Cardiac fibroblast (primary cell): ENCODE results near the gene PCBD2.

Experiments used
- DNase-seq, 2 donors: peaks; one replicate each; pipeline versions ENCODE4 v3.0.0 to v3.0.0-alpha.2; 2010; ENCODE audit warnings: low read depth in 2 of 2
- H3K4me3 ChIP-seq, 2 donors: replicated peaks in 1 of 2; 1 replicate in 1 of 2; 2 replicates in 1 of 2; pipeline ENCODE4 v1.5.1; 2011; ENCODE audit warnings: low read depth in 2 of 2, low read length in 2 of 2, mild to moderate bottlenecking in 2 of 2, moderate library complexity in 1 of 2
- TF ChIP-seq, protein P1 (sequence below): IDR thresholded peaks from one replicate; pipeline ENCODE4 v1.5.1; 2011; ENCODE audit warnings: low read depth, mild to moderate bottlenecking, low read length, inconsistent platforms

The PCBD2 gene

DNA sequence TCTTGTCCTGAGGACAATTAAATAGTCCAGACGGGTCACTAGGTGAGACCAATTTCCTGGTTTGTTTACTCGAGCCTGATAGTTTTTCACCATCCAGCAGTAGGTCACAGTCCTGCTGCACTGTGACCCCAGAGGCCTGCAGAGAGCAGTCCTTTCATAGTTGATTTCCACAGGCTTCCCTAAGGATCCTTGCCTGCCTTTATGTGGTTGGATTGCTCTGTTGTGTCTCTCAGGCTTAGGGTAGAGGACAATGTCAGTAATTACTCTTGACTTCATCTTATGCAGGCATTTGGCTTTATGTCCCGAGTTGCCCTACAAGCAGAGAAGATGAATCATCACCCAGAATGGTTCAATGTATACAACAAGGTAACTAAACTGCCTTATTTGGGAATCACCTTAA lies 53.8 kb downstream of the PCBD2 start:
- no peak for DNase-seq
- no peak overlapping the region for H3K4me3 ChIP-seq
- TF ChIP-seq, protein P1, sequence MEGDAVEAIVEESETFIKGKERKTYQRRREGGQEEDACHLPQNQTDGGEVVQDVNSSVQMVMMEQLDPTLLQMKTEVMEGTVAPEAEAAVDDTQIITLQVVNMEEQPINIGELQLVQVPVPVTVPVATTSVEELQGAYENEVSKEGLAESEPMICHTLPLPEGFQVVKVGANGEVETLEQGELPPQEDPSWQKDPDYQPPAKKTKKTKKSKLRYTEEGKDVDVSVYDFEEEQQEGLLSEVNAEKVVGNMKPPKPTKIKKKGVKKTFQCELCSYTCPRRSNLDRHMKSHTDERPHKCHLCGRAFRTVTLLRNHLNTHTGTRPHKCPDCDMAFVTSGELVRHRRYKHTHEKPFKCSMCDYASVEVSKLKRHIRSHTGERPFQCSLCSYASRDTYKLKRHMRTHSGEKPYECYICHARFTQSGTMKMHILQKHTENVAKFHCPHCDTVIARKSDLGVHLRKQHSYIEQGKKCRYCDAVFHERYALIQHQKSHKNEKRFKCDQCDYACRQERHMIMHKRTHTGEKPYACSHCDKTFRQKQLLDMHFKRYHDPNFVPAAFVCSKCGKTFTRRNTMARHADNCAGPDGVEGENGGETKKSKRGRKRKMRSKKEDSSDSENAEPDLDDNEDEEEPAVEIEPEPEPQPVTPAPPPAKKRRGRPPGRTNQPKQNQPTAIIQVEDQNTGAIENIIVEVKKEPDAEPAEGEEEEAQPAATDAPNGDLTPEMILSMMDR = no peak

DNA sequence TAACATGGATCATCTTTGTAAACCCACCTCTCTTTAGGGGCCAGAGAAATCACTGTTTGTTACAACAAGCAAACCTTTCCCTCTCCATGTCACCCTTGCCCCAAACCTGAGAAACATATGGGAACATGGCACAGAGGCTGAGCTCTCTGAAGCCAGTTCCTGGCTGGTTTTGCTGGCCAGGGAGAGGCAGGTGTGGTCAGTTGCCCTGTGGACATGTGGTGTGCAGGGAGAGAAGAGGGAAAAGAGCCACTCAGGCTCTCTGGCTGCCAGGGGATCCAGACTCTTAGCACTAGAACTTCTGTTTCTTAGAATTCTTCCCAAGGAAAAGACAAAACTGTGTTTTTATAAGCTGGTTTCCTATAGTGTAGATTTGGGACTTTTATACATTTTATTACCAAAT lies 58.2 kb downstream of the PCBD2 start:
- TF ChIP-seq, protein P1 = no peak

DNA sequence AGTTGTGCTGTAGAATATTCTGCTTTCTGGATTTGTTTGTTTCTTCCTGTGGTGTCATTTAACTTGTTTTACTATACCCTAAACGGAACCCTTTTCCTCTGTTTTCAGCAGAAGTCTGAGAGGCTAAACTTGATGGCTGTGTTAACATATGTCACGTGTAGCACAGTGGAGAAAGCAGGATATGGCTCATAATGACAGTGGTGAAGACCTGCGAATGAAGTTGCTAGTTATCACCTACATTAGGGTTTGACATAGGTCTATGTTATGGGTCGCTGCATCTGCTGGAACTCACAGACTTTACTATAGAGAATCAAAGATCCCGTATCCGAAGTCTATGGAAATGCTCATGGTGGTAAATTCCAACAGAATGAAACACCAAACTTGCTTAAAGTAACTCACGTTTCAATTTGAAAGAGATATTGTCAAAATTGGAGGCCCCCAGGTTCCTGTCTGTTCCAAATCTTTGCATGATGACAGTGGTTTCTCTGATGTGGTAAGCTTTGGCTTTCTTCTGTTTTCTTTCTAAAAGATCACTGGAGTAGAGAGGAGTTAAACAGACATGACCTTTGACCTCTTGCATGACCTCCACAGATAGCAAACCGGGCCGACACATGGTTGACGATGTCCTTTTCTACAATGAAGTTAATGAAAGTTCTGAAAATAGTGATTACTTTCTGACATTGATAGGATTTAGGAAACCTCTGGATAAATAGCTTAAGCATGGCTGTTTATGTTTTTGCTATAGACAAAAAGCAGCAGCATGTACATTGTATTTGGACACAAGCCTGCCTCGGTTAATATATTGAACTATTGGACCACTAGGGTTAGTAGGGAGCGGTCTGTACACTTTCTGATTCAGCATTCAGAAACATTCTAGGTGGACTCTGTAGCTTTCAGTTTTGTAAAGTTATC lies 59.7 kb downstream of the PCBD2 start:
- no peak for DNase-seq
- TF ChIP-seq, protein P1 = no peak
- H3K4me3 ChIP-seq = no peak overlapping the region

More for the DNA sequence above, 58.2 kb downstream of the PCBD2 start:
- H3K4me3 ChIP-seq = no peak overlapping the region
- DNase-seq = no peak

DNA sequence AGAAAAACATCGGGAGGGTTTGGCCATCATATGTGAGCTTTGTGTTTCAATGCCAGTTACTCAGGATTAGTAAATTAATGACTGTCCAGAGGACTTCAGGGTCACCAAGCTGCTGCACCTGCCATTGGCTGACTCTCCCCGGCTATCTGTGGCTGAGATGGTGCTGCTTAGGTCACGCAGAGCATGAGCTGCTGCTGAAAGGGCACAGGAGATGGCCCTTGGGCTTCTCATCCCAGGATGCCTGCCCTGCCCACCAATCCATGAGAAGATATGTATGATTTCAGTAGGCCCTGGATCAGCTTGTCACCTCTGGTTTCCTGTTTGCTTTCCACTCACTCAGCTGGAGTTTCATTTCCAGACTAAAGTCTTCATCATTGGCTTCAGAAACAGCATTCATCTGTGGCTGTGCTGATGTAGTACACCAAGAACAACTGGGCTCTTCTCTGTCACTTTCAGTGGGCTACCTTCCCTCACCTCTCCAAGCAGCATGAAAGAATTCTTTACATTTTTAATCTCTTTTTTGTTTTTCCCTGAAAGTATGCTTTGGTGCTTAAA lies 60.4 kb downstream of the PCBD2 start:
- TF ChIP-seq, protein P1 = no peak
- DNase-seq = no peak
- no peak overlapping the region for H3K4me3 ChIP-seq

DNA sequence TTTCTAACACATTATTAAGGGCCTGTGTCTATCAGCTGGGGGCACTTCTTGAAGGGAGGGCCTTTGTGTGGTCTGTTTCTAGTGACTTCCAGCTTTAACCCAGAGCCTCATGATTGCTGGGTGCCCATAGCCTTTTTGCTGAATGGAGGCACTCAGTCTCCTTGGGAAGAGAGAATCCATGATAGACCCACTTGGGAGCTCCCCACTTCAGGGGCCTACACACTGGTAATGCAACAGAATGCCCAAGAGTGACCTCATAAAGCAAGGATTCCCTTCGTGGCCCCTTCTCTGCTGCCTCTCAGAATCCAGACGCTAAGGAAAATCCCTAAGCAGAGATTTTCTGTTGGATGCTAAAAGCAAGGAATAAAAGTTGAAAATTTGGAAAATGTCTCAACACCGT lies 62.7 kb downstream of the PCBD2 start, which contains the start of gene CATSPER3:
Gene CATSPER3 (plus strand): TSS at position 301 of the 400 bp plus-strand sequence. CDS start 85 bp downstream, at position 386.
- TF ChIP-seq, protein P1 = no peak
- DNase-seq = no peak

DNA sequence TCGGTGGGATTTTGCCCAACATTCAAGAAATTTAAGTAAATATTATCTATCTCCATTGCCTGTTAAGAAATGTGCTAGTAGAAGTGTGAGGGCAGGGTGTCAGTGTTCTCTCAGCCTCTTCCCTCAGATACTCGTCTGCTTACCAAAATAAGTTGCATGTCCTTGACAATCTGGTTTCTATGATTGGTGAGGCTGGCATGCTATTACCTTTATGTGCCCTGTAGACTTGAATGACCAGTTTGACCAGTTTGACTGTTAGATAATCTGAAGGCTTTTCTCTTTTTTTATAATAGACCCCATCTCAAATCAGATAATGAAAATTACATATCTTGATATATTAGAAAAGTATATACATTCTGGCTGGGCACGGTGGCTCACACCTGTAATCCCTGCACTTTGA lies 63.1 kb downstream of the PCBD2 start:
- TF ChIP-seq, protein P1 = no peak
- H3K4me3 ChIP-seq = no peak overlapping the region
- no peak for DNase-seq

More for the DNA sequence above, 62.7 kb downstream of the PCBD2 start, which contains the start of gene CATSPER3:
- H3K4me3 ChIP-seq = no peak within 1 kb of the TSS
